ENCODE data around the gene JAKMIP3. TPM values are rescaled to one million over a fixed set of nuclear protein-coding genes. Genes with fewer than 3 reads are reported as not detected.

JAKMIP3 gene
- total RNA-seq, 1 experiment from 2014 or later, result not detected

- no peak for DNase-seq (ENCODE audit: low spot score)
These were observed 32.0 kb downstream of the JAKMIP3 start for GRCh38 chr10:132097609-132098377.

GRCh38 chr10:132098539-132099388 lies 33.0 kb downstream of the JAKMIP3 start:
- no peak for DNase-seq (ENCODE audit: low spot score)

GRCh38 chr10:132099389-132100090 lies 33.8 kb downstream of the JAKMIP3 start:
- no peak for DNase-seq (ENCODE audit: low spot score)

GRCh38 chr10:132100091-132100481 lies 34.3 kb downstream of the JAKMIP3 start:
- DNase-seq (ENCODE audit: low spot score), result no peak

GRCh38 chr10:132100556-132101349 lies 35.0 kb downstream of the JAKMIP3 start:
- DNase-seq (ENCODE audit: low spot score), result no peak

- DNase-seq (ENCODE audit: low spot score), result no peak
These were observed 35.8 kb downstream of the JAKMIP3 start for GRCh38 chr10:132101529-132101928.

- no peak for DNase-seq (ENCODE audit: low spot score)
These were observed 36.4 kb downstream of the JAKMIP3 start for GRCh38 chr10:132102071-132102716.

- no peak for DNase-seq (ENCODE audit: low spot score)
These were observed 37.0 kb downstream of the JAKMIP3 start for GRCh38 chr10:132102717-132103110.

GRCh38 chr10:132103116-132103910 lies 37.6 kb downstream of the JAKMIP3 start:
- DNase-seq (ENCODE audit: low spot score), result no peak

GRCh38 chr10:132104062-132104461 lies 38.3 kb downstream of the JAKMIP3 start:
- DNase-seq (ENCODE audit: low spot score), result no peak

- DNase-seq (ENCODE audit: low spot score), result no peak
These were observed 38.9 kb downstream of the JAKMIP3 start for GRCh38 chr10:132104471-132105301.

GRCh38 chr10:132105302-132105995 lies 39.7 kb downstream of the JAKMIP3 start:
- DNase-seq (ENCODE audit: low spot score), result no peak

GRCh38 chr10:132106431-132106830 lies 40.7 kb downstream of the JAKMIP3 start:
- no peak for DNase-seq (ENCODE audit: low spot score)

- no peak for DNase-seq (ENCODE audit: low spot score)
These were observed 41.6 kb downstream of the JAKMIP3 start for GRCh38 chr10:132107186-132107948.

- no peak for DNase-seq (ENCODE audit: low spot score)
These were observed 42.5 kb downstream of the JAKMIP3 start for GRCh38 chr10:132107949-132108877.

- DNase-seq (ENCODE audit: low spot score), result no peak
These were observed 43.8 kb downstream of the JAKMIP3 start for GRCh38 chr10:132109341-132110110.
